RPMI8226 (cell line): Measurements from ENCODE around the gene GRK1.

ENCODE experiments used
- DNase-seq: peaks from one replicate; pipeline ENCODE4 v3.0.0-alpha.2; 2015

GRK1 gene

DNA sequence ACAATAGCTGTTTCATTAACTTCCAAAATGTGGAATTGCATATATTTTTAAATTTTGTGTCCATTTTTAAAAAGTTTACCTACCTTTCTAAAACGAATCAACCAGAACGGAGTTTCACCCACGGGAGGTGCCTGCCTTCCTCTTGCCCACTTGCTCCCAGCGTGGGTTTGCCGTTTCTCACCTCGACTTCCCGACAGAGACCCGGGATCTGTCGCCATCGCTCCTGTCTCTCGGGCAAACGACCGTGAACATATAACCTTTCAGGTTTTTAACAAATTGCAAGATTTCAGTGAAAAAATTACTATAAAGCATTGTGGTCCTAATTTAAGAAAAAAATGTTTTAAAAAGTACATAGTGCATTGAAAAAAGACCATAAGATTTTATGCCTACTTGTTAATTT is 96.2 kb downstream of the GRK1 start:
- no peak for DNase-seq

DNA sequence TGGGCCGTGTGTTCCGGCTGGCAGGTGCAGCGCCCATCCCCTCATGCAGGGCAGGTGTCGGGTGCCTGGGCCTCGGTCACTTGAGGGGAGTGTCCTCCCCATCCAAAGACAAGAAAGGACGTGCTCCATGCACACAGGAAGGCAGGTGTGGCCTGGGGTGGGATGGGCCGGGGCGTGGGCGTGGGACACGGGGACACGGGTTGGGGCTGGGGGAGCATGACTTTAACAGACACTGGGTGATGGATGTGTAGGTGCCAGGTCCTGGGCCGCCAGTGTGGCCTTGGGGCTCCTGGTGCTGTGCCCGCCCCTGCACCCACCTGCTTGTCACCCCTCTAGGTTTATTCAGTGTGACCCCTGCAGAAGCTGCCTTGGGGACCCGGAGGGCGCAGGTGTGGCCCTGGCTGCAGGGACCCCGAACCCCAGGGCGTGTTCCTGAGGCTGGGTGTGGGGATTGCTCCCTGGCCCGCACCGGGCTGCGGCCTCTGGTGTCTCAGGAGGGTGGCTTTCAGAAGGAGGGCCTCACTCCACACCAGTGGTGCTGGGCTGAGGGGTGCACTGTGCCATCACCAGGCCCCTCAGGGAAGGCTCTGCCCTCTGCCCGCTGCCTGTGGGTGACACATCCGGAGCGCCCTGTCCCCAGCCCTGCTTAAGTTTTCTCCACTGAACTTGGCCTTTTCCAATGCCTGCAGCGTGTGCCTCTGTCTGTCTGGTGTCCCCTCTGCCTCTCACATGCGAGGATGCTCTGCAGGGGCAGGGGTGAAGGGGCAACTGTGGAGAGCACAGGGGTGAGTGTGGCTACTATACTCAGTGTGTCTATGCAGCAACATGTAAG is 97.2 kb downstream of the GRK1 start:
- no peak for DNase-seq

DNA sequence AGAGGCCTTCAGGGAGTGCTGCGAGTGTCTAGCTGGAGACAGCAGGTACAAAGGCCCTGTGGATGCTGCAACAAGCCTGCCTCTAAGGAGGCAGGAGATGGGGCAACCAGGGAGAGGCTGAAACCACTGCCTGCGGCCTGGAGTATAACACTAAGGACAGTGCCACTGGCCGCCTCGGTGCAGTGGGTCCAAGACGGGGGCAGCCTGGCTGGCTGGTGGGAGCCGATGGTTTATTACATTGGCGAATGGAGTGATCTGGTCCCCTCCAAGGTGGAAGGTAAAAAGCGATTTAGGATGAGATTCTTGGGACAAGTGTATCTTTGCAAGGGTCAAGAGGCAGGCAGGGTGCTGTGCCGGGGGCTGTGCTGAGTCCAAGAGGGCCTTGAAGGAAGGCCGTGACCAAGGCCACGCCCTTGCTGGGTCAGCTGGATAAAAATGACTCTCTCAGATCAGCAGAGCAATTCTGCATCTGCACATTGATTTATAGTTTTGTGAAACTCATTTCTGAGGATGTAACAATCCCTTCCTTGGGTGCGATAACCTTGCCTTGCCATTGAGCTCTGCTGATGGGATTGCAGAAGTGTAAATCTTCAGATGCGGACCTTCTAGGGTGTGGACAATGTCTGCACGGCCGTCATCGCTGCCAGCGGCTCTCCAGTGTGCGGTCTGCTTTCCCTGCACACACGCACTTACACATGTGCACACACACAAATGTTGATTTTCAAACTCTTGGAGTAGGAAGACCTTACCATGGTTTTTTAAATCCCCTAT is 98.0 kb downstream of the GRK1 start:
- DNase-seq = no peak

DNA sequence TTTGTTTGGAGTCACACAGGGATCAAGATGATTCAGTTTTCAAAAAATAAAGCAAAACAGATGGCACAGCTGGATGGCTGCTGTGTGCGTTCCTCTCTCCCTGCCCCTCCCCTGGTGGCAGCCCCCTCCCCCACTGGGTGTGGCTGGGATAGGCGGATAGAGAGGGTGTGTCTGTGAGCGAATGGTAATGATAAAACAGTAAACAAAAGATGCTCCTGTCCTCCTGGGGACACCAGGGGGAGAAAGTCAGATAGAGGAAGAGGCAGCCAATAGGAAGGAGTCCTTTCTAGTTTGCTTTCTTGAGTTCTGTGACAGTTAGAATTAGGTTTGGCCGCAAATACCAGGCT is 98.5 kb downstream of the GRK1 start:
- no peak for DNase-seq

DNA sequence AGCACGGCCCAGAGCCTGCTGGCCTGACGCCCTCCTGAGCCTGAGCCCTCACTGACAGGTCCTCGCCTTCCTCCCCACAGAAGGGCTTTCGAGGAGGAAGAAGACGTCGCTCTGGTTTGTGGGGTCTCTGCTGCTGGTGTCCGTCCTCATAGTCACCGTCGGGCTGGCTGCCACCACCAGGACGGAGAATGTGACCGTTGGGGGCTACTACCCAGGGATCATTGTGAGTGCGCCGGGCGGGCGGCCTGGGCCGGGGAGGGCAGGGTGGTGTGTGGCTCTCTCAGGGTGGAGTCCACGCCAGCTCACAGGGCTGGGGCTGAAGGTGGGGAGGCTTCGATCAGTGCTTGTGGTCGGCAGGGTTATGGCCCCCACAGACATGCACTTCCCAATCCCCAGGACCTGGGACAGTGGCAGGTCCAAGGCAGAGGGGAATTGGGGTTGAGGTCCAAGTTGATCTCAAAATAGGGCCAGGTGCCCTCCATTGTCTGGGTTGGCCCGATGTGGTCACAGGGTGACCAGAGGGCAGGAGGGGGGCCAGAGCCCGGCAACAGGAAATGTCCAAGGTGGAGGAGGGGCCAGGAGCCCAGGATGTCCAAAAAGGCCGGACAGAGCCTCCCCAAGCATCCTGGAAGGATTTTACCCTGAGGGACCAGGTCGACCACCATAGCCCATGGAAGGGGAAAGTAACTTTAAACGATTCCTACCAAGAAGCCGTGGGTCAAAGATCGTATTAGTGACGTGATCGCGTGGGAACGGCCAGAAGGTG is 99.2 kb downstream of the GRK1 start:
- no peak for DNase-seq

DNA sequence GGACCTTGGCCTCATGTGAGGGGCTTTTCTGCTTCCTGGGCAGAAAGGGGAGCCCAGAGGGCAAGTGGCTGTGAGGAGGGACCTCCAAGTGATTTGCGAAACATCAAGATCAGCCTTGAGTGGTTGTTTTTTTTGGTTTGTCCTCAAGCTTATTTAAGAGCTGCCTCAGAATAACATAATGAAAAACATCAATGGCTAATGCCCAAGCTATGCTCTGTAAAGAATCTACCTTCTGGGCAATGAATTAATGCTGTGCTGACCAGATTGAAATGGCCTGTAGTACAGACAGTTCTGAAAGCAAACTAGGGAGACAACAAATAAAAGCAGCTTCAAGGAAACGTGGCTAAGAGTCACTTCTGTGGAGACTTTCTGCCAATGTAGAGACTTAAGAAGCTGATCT is 100.3 kb downstream of the GRK1 start:
- no peak for DNase-seq

DNA sequence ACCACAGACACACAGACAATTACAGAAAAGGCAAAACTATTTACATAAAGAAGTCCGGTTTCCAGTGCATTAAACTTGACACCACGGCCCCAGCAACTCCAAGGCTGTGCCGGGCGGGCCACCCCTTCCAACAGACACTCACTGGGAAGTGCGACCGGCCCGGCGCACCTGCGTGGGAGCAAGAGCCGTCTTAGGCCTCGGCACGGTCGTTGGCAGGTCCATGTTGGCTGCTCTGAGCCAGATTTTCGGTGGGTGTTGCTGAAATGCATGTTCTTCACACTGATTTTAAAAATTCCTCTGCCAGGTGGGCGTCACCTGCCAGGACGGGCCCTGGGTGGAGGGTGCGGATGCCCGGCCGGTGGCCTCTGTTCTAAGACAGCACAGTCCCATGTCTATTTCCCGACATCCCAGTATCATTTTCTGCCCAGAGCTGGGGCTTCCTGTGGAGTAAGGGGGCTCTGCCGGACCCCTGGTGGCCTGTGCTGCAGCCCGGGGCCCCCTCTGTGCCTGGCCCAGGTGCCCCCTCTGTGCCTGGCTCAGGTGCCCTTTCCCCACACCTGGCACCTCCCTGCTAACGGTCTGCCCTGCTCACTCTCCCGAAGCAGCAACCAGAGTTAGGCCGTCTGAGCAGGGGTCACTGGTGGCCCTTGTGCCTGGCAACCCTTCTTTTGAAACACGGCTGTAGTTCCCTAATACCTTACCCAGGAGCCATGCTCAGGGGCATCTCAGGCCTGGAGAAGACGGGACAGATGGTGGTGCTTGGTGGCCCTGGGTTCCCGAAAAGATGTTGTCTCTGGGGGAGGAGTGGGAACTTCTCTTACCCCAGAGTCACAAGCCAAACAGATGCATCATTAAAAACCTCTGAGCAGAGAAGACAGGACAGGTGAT is 101.2 kb downstream of the GRK1 start:
- DNase-seq = no peak

DNA sequence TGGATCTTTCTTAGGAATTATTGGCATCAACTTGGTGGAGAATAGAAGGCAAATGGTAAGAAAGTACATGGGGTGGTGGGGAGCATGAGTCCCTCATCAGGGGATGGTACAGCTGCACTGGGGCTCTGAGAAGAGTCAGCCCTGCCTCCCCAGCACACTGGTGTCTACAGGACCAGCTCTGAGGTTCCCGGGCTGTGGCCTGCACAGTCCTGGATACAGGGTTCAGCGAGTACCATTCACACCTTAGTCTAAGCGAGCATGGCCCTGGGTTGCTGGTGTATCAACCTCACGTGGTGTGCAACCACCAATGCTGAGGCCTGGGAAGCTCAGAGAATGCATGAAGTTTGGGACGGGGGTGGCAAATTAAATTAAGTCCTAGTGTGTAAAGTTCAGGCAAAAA is 102.1 kb downstream of the GRK1 start:
- DNase-seq = no peak

DNA sequence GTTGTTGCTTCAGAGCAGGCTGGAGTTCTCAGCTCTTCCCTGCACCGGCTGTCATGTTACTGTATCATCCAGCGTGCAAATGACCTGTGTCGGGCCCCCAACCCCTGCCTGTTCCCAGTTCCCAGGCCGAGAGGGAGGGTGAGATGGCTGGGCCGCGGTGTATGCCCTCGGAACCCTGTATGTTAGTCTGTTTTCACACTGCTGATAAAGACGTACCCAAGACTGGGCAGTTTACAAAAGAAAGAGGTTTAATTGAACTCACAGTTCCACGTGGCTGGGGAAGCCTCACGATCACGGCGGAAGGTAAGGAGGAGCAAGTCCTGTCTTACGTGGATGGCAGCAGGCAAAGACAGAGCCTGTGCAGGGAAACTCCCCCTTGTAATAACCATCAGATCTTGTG is 102.9 kb downstream of the GRK1 start:
- DNase-seq = no peak

DNA sequence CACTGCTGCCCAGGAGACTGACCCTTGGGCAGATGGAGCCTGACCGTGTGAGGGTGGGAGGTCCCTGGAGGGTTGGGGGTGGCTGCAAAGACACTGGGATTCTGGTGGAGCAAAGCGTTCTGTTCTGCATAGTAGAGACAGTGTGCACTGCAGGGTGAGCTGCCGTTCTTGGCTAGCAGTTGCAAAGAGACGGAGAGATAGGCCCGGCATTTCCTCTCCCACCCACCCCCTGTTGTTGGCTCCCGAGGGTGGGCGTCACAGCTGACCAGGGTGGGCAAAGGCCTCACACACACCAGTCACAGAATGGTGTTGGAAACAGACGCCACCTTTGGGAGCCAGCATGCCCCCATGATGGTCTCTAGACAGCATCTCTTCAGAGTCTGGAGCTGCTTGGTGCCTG is 103.4 kb downstream of the GRK1 start:
- no peak for DNase-seq

DNA sequence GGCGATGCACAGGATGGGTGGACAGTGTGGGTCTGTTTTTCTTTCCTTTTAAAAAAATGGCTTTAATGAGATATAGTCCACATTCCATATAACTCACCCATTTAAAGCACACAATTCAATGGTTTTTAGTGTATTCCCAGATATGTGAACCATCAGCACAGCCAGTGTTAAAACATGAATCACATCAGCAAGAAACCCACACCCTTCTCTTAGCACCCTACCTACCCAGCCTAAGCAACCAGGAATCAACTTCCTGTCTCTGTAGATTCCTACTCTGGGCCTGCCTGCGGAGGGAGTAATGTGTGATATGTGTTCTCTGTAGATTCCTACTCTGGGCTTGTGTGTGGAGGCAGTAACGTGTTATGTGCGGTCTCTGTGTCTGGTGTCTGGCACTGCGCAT is 103.9 kb downstream of the GRK1 start:
- DNase-seq = no peak

DNA sequence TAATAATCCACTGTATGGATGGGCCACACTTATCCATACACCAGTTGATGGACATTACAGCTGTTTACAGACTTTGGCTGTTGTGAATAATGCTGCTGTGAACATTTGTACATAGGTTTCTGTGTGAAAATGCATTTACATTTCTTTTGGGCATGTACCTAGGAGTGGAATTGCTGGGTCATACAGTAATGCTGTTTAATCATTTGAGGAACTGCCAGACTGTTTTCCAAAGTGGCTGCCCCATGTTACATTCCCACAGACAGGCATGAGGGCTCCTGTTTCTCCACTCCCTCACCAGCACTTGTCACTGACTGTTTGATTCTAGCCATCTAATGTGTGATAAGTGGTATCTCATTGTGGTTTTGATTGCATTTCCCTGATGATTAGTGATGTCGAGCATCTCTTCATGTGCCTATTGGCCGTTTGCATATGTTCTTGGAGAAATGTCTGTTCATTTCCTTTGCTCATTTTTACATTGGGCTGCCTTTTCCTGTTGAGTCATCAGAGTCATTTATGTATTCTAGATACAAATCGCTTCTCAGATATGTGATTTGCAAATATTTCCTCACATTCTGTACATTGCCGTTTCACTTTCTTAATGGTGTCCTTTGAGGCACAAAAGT is 104.8 kb downstream of the GRK1 start:
- no peak for DNase-seq

DNA sequence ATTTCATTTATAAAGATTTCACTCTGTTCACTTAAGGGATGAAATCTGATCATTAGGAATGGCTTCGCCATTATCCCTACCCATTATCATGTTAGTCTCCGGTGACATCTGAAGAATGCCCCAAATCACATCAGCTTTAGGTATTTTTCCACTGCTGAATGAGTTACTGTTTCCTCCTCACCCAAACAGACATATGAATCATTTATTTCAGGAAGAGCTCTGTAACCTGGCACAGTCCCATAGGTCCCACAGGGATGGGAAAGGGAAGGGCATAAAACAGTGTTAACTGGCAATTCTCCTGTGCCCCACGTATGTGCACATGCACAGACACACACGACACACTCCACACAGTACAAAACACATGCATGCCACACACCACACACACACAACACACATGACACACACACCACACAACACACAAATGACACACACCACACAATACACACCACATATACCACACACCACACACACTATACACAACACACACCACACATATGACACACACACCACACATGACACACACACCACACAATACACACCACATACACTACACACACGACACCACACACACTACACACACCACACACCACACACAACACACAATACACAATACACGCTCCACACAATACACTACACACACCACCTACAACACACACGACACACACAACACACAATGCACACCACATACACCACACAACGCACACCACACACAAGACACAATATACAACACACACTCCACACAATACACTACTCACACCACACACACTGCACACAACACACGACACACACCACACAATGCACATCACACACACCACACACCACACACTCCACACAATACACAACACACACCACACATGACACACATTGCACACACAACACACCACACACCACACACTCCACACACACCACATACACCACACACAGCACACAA is 107.4 kb downstream of the GRK1 start:
- no peak for DNase-seq

DNA sequence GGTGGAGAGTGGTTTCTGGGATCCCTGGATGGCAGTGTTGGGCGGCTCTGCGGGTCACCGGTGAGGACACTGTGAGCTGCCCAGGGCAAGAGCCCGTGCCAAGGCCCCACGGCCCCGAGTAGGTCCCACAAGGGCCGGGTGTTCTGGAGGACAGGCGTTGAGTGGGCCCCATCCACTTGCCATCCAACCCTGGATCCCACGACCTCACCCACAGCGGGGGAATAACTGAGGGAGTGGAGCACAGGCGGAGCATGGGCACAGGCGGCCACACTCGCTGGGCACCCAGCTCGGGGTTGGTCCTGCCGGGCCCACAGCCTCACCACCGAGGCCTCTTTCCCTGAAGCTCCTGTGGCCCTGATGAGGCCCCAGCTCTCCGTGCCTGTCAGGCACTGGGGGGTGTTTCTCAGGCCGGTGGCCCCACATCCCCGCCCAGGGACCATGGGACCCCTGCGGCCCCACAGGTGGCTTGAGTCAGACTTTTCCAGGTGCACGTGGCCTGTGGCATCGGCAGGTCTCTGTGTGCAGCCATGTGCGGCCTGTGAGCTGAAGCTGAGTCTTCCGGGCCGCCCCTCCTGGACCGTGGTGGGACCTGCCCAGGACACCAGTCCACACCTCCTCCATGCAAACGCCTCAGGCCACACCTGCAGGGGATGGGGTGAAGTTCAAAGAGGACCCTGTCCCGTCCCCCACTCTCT is 108.6 kb downstream of the GRK1 start:
- DNase-seq = peak; percentile 30

DNA sequence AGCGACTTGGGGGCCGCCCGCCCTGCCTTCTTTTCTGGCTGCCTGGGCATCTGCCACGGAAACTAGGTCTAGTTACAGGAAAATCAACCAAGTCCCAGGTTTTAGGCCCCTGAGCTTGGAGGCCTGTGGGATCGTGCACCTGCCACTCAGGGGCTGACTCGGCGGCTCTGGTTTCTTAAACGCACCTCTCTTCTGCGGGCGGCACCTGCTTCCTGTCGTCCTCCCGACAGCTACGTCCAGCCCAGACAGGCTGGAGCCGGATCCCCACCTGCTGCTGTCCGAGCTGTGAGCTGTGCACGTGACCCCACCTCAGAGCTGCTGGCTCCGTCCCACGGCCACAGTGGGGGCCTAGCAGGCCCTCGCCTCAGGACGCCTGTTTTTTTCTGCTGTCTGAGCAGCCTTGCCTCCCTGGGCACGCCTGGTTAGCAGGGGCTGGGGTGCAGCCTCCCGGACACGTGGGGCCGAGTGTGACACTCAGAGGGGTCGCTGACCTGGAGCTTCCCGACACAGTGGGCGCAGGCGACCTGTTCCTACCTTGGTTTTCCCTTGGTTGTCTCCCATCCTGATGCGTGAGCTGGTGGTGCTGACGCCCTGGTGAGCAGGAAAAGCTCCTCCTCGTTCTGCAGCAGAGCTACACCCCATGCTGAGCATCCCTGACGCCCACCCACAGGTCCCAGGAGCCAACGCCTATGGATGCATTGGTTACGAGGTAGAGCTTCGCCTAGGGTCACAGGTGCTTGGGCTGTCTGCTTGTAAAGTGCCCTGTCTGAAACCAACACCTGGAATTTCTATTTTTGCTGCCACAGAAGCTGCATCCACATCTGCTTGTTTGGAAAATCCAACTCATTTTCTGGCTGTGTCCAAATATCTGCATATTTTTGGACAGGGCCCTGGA is 109.5 kb downstream of the GRK1 start:
- peak; percentile 94 for DNase-seq

DNA sequence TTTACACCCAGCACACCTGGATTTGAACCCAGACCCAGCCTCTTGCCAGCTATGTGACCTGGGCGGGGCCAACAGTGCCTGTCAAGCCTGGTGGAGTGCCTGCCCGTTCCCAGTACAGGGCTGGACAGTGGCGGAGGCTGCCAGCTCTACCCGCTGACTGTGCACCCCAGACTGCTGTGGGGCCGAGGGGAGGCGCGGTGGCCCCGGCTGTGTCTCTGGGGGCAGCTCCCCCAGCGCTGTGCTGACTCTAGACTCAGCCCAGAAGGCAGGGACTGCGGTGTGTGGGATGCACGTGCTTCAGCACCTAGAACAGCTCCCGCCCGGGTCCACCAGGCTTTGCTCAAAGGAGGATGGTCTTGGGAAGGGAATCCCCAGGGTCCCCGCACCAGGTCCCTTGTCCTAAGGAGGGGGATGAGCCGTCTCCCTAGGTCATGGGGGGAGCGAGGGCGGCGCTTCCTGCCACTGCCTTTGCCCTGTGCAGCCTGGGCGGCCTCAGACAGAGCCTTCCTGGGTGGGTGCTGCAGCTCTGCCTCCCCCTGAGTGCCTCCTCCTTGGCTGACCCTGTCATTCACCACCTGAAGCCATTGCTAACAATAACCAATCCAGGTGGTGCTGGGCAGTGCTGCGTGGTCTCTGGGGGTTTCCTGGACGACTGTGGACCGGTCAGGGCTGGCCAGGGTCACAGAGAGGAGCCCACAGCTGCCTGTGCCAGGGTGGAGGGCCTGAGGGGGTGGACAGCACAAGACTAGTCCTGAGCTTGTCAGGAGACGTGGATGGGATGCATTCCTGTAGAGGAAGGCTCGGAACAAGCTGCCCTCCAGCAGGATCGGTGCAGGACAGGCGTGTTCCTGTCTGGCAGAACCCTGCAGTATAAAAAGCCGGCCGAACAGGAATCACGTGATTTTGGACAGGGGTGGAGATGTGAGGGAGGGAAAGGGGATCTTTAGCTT is 110.6 kb downstream of the GRK1 start:
- peak; percentile 72 for DNase-seq

DNA sequence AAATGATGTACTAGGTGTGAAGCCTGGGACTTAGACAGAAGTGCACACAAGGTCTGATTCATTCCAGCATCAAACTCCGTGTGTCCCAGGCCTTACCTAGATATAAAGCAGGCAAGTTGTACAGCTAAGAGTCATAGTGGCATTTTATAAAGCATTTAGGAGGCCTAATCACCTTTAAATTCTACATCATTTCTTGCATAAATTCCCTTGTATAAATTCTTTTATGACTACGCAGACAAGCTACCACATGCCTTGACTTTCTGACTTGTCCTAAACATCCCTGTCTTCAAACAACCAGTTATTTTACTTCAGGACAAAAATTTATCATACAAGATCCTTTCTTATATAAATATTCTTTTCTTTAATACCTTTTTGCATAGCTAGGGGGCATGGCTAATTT is 114.6 kb downstream of the GRK1 start:
- DNase-seq = no peak

DNA sequence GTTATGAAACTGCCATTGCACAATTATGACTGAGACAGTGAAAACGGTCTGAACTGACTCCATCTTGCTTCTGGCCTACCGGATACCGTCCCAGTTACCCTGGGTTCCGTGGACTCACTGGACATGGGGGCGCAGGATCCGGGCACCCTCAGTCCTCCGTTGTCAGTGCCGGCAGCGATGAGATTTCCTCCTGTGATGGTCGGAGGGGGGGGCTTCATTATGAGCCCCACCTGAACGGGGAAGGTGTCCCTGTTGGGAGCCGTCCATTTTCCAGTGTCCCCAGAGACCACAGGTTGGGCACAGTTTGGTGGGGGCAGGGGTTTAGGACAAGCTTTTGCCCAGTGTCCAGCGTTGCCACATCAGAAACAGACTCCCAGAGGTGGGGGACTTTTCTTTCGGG is 115.5 kb downstream of the GRK1 start:
- no peak for DNase-seq
